GM18858 (cell line): Measurements from ENCODE around the gene PODN.

ENCODE experiments used
- ATAC-seq: cut with Tn5 transposase; IDR thresholded peaks from one replicate; pipeline ENCODE4 v1.9.1; 2021; ENCODE audit not compliant: unreplicated experiment

The PODN gene

GRCh38 chr1:53088616-53089300, 26.7 kb downstream of the PODN start:
- ATAC-seq = no peak

- no peak for ATAC-seq
Observed at GRCh38 chr1:53089478-53090226, 27.6 kb downstream of the PODN start.

- ATAC-seq = no peak
Observed at GRCh38 chr1:53090227-53091147, 28.5 kb downstream of the PODN start.

- ATAC-seq = no peak
Observed at GRCh38 chr1:53091841-53092645, 30.0 kb downstream of the PODN start.

- ATAC-seq = no peak
Observed at GRCh38 chr1:53092659-53093450, 30.8 kb downstream of the PODN start.

- no peak for ATAC-seq
Observed at GRCh38 chr1:53093451-53093754, 31.4 kb downstream of the PODN start.

- ATAC-seq = no peak
Observed at GRCh38 chr1:53093778-53094532, 31.9 kb downstream of the PODN start.

GRCh38 chr1:53094533-53094919, 32.5 kb downstream of the PODN start:
- no peak for ATAC-seq

GRCh38 chr1:53104289-53104913, 42.4 kb downstream of the PODN start:
- ATAC-seq = no peak

GRCh38 chr1:53107090-53107489, 45.1 kb downstream of the PODN start:
- no peak for ATAC-seq

- ATAC-seq = no peak
Observed at GRCh38 chr1:53107570-53108322, 45.7 kb downstream of the PODN start.

- no peak for ATAC-seq
Observed at GRCh38 chr1:53108646-53109580, 46.9 kb downstream of the PODN start.

- ATAC-seq = no peak
Observed at GRCh38 chr1:53110370-53111072, 48.5 kb downstream of the PODN start.

GRCh38 chr1:53111073-53111556, 49.1 kb downstream of the PODN start:
- no peak for ATAC-seq

- ATAC-seq = no peak
Observed at GRCh38 chr1:53111693-53112092, 49.7 kb downstream of the PODN start.

- ATAC-seq = no peak
Observed at GRCh38 chr1:53112271-53112774, 50.3 kb downstream of the PODN start.
